Smooth muscle cell (in vitro differentiated cells): ENCODE measurements around the gene ASCC2. TPM values are rescaled to one million over a fixed set of nuclear protein-coding genes. Genes with fewer than 3 reads are reported as not detected.
A peak's percentile ranks its signal among the peaks of the same experiment; 100 is the strongest.

Experiments used
- DNase-seq: peaks from one replicate; lab custom pipeline; 2025; ENCODE audit not compliant: unreplicated experiment; lab: John Stamatoyannopoulos, UW
- H2AFZ ChIP-seq: fragments of 200-600 bp; sonication (generic); 2 replicates; pipeline ENCODE4 v1.6.0; 2016; ENCODE audit warnings: antibody characterized with exemption, low read depth, mild to moderate bottlenecking
- H3F3A ChIP-seq: fragments of 200-600 bp; sonication (generic); 2 replicates; pipeline ENCODE4 v1.6.0; 2017; ENCODE audit warnings: antibody characterized with exemption, low read depth
- H3K27ac ChIP-seq: fragments of 200-600 bp; sonication (generic); 2 replicates; pipeline ENCODE4 v1.5.1; 2016; ENCODE audit warnings: low read depth, mild to moderate bottlenecking
- H3K27me3 ChIP-seq: fragments of 200-600 bp; sonication (generic); 2 replicates; pipeline ENCODE4 v1.6.1; 2016; ENCODE audit warnings: low read depth, mild to moderate bottlenecking
- H3K36me3 ChIP-seq: fragments of 200-600 bp; sonication (generic); 2 replicates; pipeline ENCODE4 v1.5.1; 2016; ENCODE audit warnings: low read depth
- H3K4me1 ChIP-seq: fragments of 200-600 bp; sonication (generic); 2 replicates; pipeline ENCODE4 v1.5.1; 2016; ENCODE audit warnings: low read depth
- H3K4me2 ChIP-seq: fragments of 200-600 bp; sonication (generic); 2 replicates; pipeline ENCODE4 v1.6.0; 2016; ENCODE audit warnings: mild to moderate bottlenecking
- H3K4me3 ChIP-seq: fragments of 200-600 bp; sonication (generic); 2 replicates; pipeline ENCODE4 v1.5.1; 2016; ENCODE audit warnings: mild to moderate bottlenecking
- H3K79me2 ChIP-seq: fragments of 200-600 bp; sonication (generic); 2 replicates; pipeline ENCODE4 v1.6.0; 2016; ENCODE audit warnings: low read depth, mild to moderate bottlenecking
- H3K9ac ChIP-seq: fragments of 200-600 bp; sonication (generic); 2 replicates; pipeline ENCODE4 v1.6.0; 2016; ENCODE audit warnings: low read depth
- H3K9me3 ChIP-seq: fragments of 200-600 bp; sonication (generic); replicated peaks from 2 replicates; pipeline ENCODE4 v1.5.1; 2016; ENCODE audit warnings: low read depth
- H4K20me1 ChIP-seq: fragments of 200-600 bp; sonication (generic); 2 replicates; pipeline ENCODE4 v1.6.0; 2016; ENCODE audit warnings: low read depth
- WGBS: methylation state at CpG from one replicate; pipeline ENCODE4 v1.1.7; 2016; ENCODE audit warnings: low lambda C conversion rate; 5-methylcytosine and 5-hydroxymethylcytosine counted together
- polyA plus RNA-seq: library from polyadenylated mRNA; unstranded; fragments of >200 nt; fragmentation: Nextera tagmentation; extraction: Ambion mirVana; gene quantifications from 2 replicates; pipeline ENCODE4 v1.2.1, GENCODE V29; 2016
- total RNA-seq: library from RNA; depleted of rRNA; stranded (reverse); fragments of >200 nt; gene quantifications from 2 replicates; pipeline ENCODE4 v1.2.3, GENCODE V29; 2014
- TF ChIP-seq, protein P1 (sequence below): fragments of 200-600 bp; sonication (generic); IDR thresholded peaks from 2 replicates; pipeline ENCODE4 v1.5.1; 2017; ENCODE audit warnings: borderline replicate concordance, mild to moderate bottlenecking, antibody characterized with exemption; ENCODE audit not compliant: insufficient read depth, poor library complexity, severe bottlenecking

ASCC2 gene
- total and polyA plus RNA-seq, 2 experiments from 2014 or later: 32.1 to 58.9 TPM

DNA sequence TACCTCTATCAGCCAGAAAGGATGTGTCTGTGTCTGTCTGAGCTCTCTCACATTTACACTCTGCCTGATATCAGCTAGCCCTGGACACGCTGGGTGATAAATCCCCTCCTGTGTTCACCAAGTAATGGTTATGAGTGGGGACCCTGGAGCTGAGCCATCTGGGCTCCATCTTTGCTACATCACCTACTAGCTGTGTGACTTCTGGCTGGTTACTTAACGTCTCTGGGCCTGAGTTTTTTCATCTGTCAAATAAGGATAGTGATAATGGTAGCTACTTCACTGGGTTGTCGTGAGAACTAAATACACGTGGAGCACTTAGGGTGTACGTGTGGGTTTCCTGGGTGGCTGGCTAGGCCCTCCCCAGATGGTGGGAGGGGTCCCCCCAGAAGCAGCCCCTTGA lies 48.0 kb downstream of the ASCC2 start:
- TF ChIP-seq, protein P1, sequence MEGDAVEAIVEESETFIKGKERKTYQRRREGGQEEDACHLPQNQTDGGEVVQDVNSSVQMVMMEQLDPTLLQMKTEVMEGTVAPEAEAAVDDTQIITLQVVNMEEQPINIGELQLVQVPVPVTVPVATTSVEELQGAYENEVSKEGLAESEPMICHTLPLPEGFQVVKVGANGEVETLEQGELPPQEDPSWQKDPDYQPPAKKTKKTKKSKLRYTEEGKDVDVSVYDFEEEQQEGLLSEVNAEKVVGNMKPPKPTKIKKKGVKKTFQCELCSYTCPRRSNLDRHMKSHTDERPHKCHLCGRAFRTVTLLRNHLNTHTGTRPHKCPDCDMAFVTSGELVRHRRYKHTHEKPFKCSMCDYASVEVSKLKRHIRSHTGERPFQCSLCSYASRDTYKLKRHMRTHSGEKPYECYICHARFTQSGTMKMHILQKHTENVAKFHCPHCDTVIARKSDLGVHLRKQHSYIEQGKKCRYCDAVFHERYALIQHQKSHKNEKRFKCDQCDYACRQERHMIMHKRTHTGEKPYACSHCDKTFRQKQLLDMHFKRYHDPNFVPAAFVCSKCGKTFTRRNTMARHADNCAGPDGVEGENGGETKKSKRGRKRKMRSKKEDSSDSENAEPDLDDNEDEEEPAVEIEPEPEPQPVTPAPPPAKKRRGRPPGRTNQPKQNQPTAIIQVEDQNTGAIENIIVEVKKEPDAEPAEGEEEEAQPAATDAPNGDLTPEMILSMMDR: no peak

DNA sequence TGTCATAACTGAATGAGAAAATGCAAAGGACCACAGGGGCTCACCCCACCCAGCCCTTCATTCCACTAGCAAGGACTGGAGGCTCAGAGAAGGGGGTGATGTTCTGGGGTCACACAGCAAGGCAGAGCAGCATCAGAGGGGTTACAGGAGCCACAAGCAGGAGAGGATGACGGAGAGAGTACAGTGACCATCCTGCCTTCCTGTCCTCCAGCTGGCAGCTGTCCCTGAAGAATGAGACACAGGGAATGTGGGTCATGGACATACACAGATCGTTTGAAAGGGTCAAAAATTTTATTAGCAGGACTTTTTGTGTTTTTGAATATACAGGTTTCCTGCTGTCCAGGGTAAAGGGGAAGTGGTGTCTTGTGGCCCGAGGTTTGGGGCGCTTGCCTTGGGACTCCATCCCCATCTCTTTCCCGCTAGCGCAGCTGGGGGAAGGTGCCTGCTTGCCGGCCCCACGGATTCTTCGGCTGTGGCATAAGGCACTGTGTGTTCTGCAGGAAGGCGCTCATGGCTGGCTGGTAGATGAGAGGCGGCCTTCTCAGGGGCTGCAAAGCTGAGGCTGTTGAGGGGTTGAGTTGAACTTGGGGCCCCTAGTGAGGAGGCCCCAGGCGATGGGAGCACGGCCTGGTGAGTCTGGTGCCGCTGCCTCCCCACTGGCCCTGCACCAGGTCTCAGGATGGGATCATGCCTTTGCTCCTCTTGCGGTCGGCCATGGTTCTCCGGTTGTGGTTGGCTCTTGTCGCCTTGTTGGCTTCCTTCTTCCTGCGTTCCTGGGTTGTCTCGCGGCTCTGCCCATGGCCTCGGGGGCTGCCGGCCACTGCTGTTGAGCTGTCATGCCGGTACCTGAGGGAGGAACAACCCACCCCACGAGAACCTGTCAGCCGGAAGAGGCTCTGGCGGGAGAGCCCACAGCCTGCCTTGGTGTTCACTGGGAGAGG lies 49.5 kb downstream of the ASCC2 start:
- 97% methylated on average over 27 of the region's 27 CpGs for WGBS
- TF ChIP-seq, protein P1: no peak

More for the DNA sequence above, 48.0 kb downstream of the ASCC2 start:
- Histone ChIP-seq H3K27ac (no peak overlapping the region), H3K79me2 (no peaks in the 10 kb centered on the region), H3K9me3 (no peaks in the 10 kb centered on the region), H3K4me1 (no peaks in the 10 kb centered on the region), H3K4me2 (no peak overlapping the region), H3F3A (no peaks in the 10 kb centered on the region), H3K4me3 (no peak overlapping the region), H3K27me3 (no peaks in the 10 kb centered on the region), H2AFZ (no peak overlapping the region), H4K20me1 (no peaks in the 10 kb centered on the region), H3K9ac (no peak overlapping the region), H3K36me3 (peaks cover 4% of the 10 kb centered on the region)
- 95% methylated on average over 5 of the region's 5 CpGs for WGBS
- DNase-seq: no peak

DNA sequence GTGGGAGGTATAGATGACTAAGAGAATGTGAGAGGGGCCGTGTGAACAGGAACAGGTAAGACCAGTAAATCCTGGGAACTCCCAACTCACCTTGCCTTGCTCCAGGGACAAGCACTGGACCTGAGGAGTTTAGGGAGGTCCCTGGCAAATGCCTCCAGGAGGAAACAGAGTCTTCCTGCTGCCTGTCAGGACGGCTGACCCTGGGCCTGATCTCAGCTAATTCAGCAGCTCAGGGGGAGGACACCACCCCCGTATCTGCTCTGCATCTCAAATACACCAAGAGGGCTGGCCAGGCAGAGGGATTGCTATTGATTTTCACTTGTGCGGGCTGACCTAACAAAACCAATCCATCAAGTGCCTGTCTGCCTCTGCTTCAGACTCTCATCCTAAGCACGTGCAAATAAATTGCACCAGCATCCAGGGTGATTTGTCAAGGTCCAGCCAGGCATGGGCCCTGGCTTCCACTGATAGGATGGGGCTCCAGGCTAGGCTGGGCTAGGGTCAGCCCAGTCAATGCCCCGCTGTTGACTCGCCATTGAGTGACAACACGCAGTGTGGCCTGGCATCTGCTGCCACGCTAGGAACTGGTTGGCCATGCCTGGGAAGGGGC lies 50.6 kb downstream of the ASCC2 start:
- TF ChIP-seq, protein P1: no peak
- Histone ChIP-seq H3K4me2 (no peak overlapping the region), H3K9ac (no peak overlapping the region), H3K27ac (peak overlapping the region; percentile 24), H3K27me3 (no peaks in the 10 kb centered on the region), H3F3A (no peaks in the 10 kb centered on the region), H3K4me3 (no peak overlapping the region), H2AFZ (no peak overlapping the region), H3K4me1 (no peaks in the 10 kb centered on the region), H3K36me3 (peaks cover 4% of the 10 kb centered on the region), H3K9me3 (no peaks in the 10 kb centered on the region), H4K20me1 (no peaks in the 10 kb centered on the region), H3K79me2 (no peaks in the 10 kb centered on the region)
- DNase-seq: no peak
- WGBS: 81% methylated on average over 9 of the region's 9 CpGs

More for the DNA sequence above, 49.5 kb downstream of the ASCC2 start:
- H3K27ac ChIP-seq: no peak overlapping the region
- H3K9me3 ChIP-seq: no peaks in the 10 kb centered on the region
- no peak overlapping the region for H2AFZ ChIP-seq
- no peak for DNase-seq
- no peaks in the 10 kb centered on the region for H3F3A ChIP-seq
- H3K4me1 ChIP-seq: no peaks in the 10 kb centered on the region
- peaks cover 4% of the 10 kb centered on the region for H3K36me3 ChIP-seq
- H3K9ac ChIP-seq: no peak overlapping the region
- H3K27me3 ChIP-seq: no peaks in the 10 kb centered on the region
- H3K4me2 ChIP-seq: no peak overlapping the region
- H3K4me3 ChIP-seq: no peak overlapping the region
- H4K20me1 ChIP-seq: no peaks in the 10 kb centered on the region
- H3K79me2 ChIP-seq: no peaks in the 10 kb centered on the region
